ENCODE measurements around the gene CRISP2. TPM values are rescaled to one million over a fixed set of nuclear protein-coding genes. Genes with fewer than 3 reads are reported as not detected.

CRISP2 gene
- total and polyA plus RNA-seq, 9 of the 15 experiments (the other 6 are each of a cell fraction or from before 2014, with no cell fraction given) = not detected

- no peak for TF ChIP-seq ETS1 (conservative IDR thresholded peaks at IDR 0.05; ENCODE audit: control insufficient read depth, low read depth, low read length)
- no peak for TF ChIP-seq CLOCK (CRISPR knock-in tag; IDR thresholded peaks at IDR 0.05; ENCODE audit: borderline replicate concordance)
- peak; percentile 31 to 62 for TF ChIP-seq RAD21 (CRISPR knock-in tag; conservative IDR thresholded peaks at IDR 0.05 in 1 of 2, IDR thresholded peaks at IDR 0.05 in 1 of 2)
- 0 out of 2 replicates have a peak, but pooled peaks have one; percentile 47 for TF ChIP-seq ZNF644 (tag; IDR thresholded peaks at IDR 0.05; ENCODE audit: low read depth)
- peak; percentile 71 for TF ChIP-seq MGA (IDR thresholded peaks at IDR 0.05)
- TF ChIP-seq NEUROD1 (IDR thresholded peaks at IDR 0.05; ENCODE audit: borderline replicate concordance, low read depth, low read length, partially characterized antibody) = peak; percentile 63
- peak; percentile 89 for TF ChIP-seq CBFA2T2 (conservative IDR thresholded peaks at IDR 0.05)
- peak in 1 of 2 experiments; percentile 88; a peak in 2 of 3 replicates for TF ChIP-seq CBX3 (IDR thresholded peaks at IDR 0.05; ENCODE audit: borderline replicate concordance in 1 of 2, low read length in 2 of 2)
- peak; percentile 48; the same call in 1 of the 2 replicates for TF ChIP-seq MYC (IDR thresholded peaks at IDR 0.05; ENCODE audit: low read depth, low read length)
- no peak for TF ChIP-seq MYC (CRISPR knock-in tag; IDR thresholded peaks at IDR 0.05; ENCODE audit: borderline replicate concordance, low read depth)
- TF ChIP-seq POLR3A (IDR thresholded peaks at IDR 0.05; ENCODE audit: borderline replicate concordance, extremely low read depth, insufficient read depth, insufficient read length) = no peak
Observed at GRCh38 chr6:49736017-49736508, 22.7 kb upstream of the CRISP2 start (continued).
